Coronary artery (tissue), 2 donors: ENCODE measurements around the gene TFE3.

Source experiments
- DNase-seq: peaks from one replicate; pipeline ENCODE4 v3.0.0-alpha.2; 2017; ENCODE audit warnings: low spot score
- H3K27ac ChIP-seq, 2 donors: fragments of 200-600 bp; sonication (generic); one replicate each; pipeline ENCODE4 v1.5.1; 2016 to 2019
- H3K4me3 ChIP-seq: fragments of 200-600 bp; sonication (generic); 2 replicates; pipeline ENCODE4 v1.5.1; 2016; ENCODE audit warnings: mild to moderate bottlenecking, moderate library complexity
- CTCF ChIP-seq: fragments of 200-600 bp; sonication (generic); IDR thresholded peaks from one replicate; pipeline ENCODE4 v1.5.1; 2019; ENCODE audit warnings: antibody characterized with exemption

The TFE3 gene

GRCh38 chrX:49001521-49002090 lies 41.6 kb downstream of the TFE3 start:
- no peak for DNase-seq
- no peak for TF ChIP-seq CTCF
- Histone ChIP-seq H3K27ac (peak overlapping the region; percentile 46 to 88), H3K4me3 (peak overlapping the region; percentile 79)

GRCh38 chrX:49000636-49001035 lies 42.5 kb downstream of the TFE3 start:
- no peak overlapping the region for H3K27ac ChIP-seq

DNA sequence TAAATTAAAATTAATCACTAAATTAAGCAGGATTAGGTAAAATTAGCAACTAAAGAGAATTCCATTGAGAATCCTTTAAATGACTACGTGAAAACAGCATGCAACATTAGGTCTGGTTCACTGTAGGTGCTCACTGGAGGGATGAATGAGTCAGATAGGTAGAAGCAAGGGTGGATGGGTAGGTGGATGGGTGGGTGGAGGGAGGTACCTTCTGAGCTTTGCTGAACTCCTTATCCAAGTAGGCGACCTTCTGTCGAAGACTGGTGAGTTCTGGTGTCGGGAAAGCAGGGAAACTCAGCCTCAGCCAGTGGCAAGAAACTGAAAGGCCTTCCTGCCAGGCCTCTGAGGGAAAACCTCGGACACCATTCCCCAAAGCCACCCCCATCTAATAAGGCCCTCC lies 44.1 kb downstream of the TFE3 start:
- no peak for DNase-seq
- H3K27ac ChIP-seq: no peak overlapping the region
- no peak for TF ChIP-seq CTCF
- H3K4me3 ChIP-seq: no peak overlapping the region

More at GRCh38 chrX:49000636-49001035, 42.5 kb downstream of the TFE3 start:
- TF ChIP-seq CTCF: no peak
- DNase-seq: no peak
- H3K4me3 ChIP-seq: peak overlapping the region; percentile 79

- no peak for TF ChIP-seq CTCF
- no peak for DNase-seq
- H3K4me3 ChIP-seq: no peak overlapping the region
- H3K27ac ChIP-seq: no peak overlapping the region
Observed at GRCh38 chrX:48998391-48998790, 44.8 kb downstream of the TFE3 start.

DNA sequence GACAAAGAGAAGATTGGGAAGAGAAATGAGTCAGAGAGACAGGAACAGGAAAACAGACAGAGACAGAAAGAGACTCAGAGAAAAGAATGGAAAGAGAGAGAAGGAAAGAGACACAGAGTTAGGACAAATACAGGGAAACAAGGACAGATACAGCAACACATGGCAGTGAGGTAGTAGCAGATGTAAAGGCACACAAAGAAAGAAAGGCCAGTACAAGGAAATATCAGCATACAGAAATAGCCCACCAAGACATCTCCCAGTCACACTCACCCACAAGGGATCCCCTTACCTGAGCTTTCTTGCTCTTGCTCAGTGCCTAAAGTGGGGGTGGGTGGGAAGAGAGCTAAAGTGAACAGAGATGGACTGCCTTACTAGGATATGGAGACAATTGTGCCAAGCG lies 45.3 kb downstream of the TFE3 start:
- Histone ChIP-seq H3K4me3 (no peak overlapping the region), H3K27ac (no peak overlapping the region)
- no peak for TF ChIP-seq CTCF
- DNase-seq: no peak

GRCh38 chrX:48997455-48997854 lies 45.7 kb downstream of the TFE3 start:
- no peak overlapping the region for H3K4me3 ChIP-seq
- no peak for TF ChIP-seq CTCF
- DNase-seq: no peak

GRCh38 chrX:48996969-48997368 lies 46.2 kb downstream of the TFE3 start:
- no peak for TF ChIP-seq CTCF
- no peak overlapping the region for H3K27ac ChIP-seq
- DNase-seq: no peak
- no peak overlapping the region for H3K4me3 ChIP-seq

More at GRCh38 chrX:48997455-48997854, 45.7 kb downstream of the TFE3 start:
- H3K27ac ChIP-seq: no peak overlapping the region
